CD4-positive, CD25-positive, alpha-beta regulatory T cell (primary cell): ENCODE measurements around the gene FMNL1. TPM values are rescaled to one million over a fixed set of nuclear protein-coding genes. Genes with fewer than 3 reads are reported as not detected.

Experiments used
- ATAC-seq, 2 donors: fragments of 150-1000 bp; cut with Tn5 transposase; one replicate each; pipeline ENCODE4 v1.10.0; 2021; ENCODE audit warnings: low read depth in 2 of 2, moderate number of reproducible peaks in 2 of 2, moderate library complexity in 1 of 2
- DNase-seq, 3 donors: peaks; one replicate each; pipeline versions ENCODE4 v3.0.0 to v3.0.0-alpha.2; 2012 to 2022; ENCODE audit warnings: mixed read lengths in 1 of 3
- H3K27ac ChIP-seq: one replicate; pipeline ENCODE4 v1.7.0; 2013; ENCODE audit warnings: mild to moderate bottlenecking, low read length; ENCODE audit not compliant: insufficient read depth, poor library complexity, severe bottlenecking
- H3K27me3 ChIP-seq: one replicate; pipeline ENCODE4 v1.7.0; 2013; ENCODE audit warnings: low read length; ENCODE audit not compliant: control insufficient read depth, insufficient read depth
- H3K36me3 ChIP-seq: one replicate; pipeline ENCODE4 v1.7.0; 2013; ENCODE audit warnings: mild to moderate bottlenecking, low read length, moderate library complexity; ENCODE audit not compliant: control insufficient read depth, insufficient read depth
- H3K4me1 ChIP-seq: 2 replicates; pipeline ENCODE4 v1.7.0; 2013; ENCODE audit warnings: mild to moderate bottlenecking, low read length; ENCODE audit not compliant: insufficient read depth, control insufficient read depth, poor library complexity, severe bottlenecking
- H3K4me3 ChIP-seq: one replicate; pipeline ENCODE4 v1.7.0; 2013; ENCODE audit warnings: low read depth, mild to moderate bottlenecking, low read length, moderate library complexity
- H3K9me3 ChIP-seq, 2 experiments: 1 replicate in 1 of 2; 2 replicates in 1 of 2; pipeline ENCODE4 v1.7.0; 2013; ENCODE audit warnings: low read length in 2 of 2, mild to moderate bottlenecking in 1 of 2, moderate library complexity in 1 of 2; ENCODE audit not compliant: control insufficient read depth in 2 of 2
- H3K27ac Mint-ChIP-seq, 3 donors: one replicate each; pipeline ENCODE4 v1.8.0; 2020 to 2022; ENCODE audit warnings: mild to moderate bottlenecking in 3 of 3, mixed read lengths in 3 of 3, moderate library complexity in 2 of 3
- H3K27me3 Mint-ChIP-seq: one replicate; pipeline ENCODE4 v1.8.0; 2022; ENCODE audit warnings: mild to moderate bottlenecking, mixed read lengths
- H3K36me3 Mint-ChIP-seq: one replicate; pipeline ENCODE4 v1.8.0; 2020; ENCODE audit warnings: mixed read lengths
- H3K4me1 Mint-ChIP-seq, 4 donors: one replicate each; pipeline ENCODE4 v1.8.0; 2020 to 2022; ENCODE audit warnings: mixed read lengths in 4 of 4, mild to moderate bottlenecking in 1 of 4
- H3K4me3 Mint-ChIP-seq, 4 donors: one replicate each; pipeline ENCODE4 v1.8.0; 2020 to 2022; ENCODE audit warnings: mild to moderate bottlenecking in 4 of 4, mixed read lengths in 4 of 4, moderate library complexity in 3 of 4
- H3K9me3 Mint-ChIP-seq, 7 donors: one replicate each; pipeline ENCODE4 v1.8.0; 2020 to 2022; ENCODE audit warnings: mixed read lengths in 7 of 7, mild to moderate bottlenecking in 3 of 7, moderate library complexity in 2 of 7
- polyA plus RNA-seq, 4 donors: library from polyadenylated mRNA; unstranded; fragments of 300-500 nt; fragmentation: Illumina TruSeq; gene quantifications; one replicate each; pipeline ENCODE4 v1.2.3, GENCODE V29; 2021
- total RNA-seq: library from RNA; stranded (reverse); gene quantifications from one replicate; pipeline ENCODE4 v1.2.3, GENCODE V29; 2022

The FMNL1 gene
- total and polyA plus RNA-seq, 5 donors from 2014 or later, result 22.8 to 575 (median 25.8) TPM

DNA sequence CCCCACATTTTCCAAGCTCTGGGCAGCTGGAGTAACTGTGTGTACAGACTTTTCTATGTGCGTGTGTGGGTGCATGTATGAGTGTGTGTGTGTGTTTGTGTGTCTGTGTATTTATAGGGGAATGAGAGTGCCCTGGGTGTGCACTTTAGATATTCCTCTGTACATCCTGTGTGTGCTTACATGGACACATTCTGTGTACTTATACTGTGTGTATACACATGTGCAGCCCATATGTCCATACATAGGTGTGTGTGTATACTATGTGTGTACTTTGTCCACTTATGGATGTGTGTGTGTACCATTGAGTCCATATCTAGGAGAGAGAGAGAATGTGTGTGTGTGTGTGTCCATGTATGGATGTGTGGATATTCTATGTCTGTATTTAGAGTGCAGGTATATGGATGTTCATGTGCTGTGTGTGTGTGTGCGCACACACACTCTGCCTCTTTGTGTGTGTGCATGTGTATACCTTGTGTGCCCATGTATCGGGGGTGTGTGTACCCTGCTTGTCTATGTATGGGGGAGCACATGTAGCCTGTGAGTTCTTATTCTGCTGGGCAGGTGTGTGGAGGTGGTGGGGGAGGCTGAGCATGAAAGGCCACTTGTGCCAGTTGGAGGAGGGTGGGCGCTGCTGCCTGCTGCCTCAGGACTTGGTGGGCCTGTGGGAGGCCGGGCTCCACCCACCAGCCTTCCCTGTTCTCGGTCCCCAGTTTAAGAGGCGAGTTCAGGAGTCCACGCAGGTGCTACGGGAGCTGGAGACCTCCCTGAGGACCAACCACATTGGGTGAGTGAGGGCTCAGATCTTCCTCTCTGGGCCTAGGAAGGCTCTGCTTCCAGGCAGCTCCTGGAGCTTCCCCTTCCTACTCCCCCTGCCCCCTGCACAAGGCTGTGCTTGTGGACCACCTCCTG lies 11.1 kb downstream of the FMNL1 start:
- Mint-ChIP-seq H3K27me3 (no peaks in the 10 kb centered on the region), H3K4me3 (peak overlapping the region; percentile 43 to 86 (median 54)), H3K36me3 (peaks cover 25% of the 10 kb centered on the region), H3K27ac (peak overlapping the region; percentile 82 to 94 (median 83)), H3K4me1 (peaks cover 5 to 88% (median 46%) of the 10 kb centered on the region in 4 donors), H3K9me3 (no peaks in the 10 kb centered on the region)
- Histone ChIP-seq H3K36me3 (peaks cover 56% of the 10 kb centered on the region), H3K9me3 (no peaks in the 10 kb centered on the region), H3K4me1 (peaks cover 78% of the 10 kb centered on the region), H3K27ac (peak overlapping the region; percentile 98), H3K27me3 (no peaks in the 10 kb centered on the region), H3K4me3 (peak overlapping the region; percentile 13)
- ATAC-seq (no peak), DNase-seq (no peak)

DNA sequence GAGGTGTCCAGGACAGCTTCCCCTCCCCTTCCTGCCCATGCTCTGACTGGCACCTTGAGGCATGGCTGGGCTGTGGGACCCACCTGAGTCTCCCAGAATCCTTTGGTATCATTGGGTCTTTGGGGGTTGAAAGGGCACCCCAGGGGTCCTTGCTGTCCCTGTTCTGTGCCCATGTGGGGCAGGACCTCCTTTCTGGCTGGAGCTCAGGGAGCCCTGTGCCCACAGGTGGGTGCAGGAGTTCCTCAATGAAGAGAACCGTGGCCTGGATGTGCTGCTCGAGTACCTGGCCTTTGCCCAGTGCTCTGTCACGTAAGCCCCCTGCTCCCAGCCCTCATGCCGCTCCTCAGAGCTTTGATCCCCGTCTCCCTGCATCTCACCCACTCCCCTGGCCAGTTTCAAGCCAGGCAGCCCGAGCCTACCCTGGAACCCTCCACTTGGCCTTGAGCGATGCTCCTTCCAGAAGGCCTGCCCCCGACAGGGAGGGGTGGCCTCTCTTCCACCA lies 11.8 kb downstream of the FMNL1 start:
- Histone ChIP-seq H3K27ac (peak overlapping the region; percentile 98), H3K36me3 (peaks cover 64% of the 10 kb centered on the region), H3K9me3 (no peaks in the 10 kb centered on the region), H3K4me1 (peaks cover 71% of the 10 kb centered on the region), H3K4me3 (no peak overlapping the region), H3K27me3 (no peaks in the 10 kb centered on the region)
- no peak for ATAC-seq
- H3K9me3 Mint-ChIP-seq, result no peaks in the 10 kb centered on the region
- H3K4me1 Mint-ChIP-seq, result peaks cover 5 to 87% (median 45%) of the 10 kb centered on the region in 4 donors
- DNase-seq, result no peak
- H3K36me3 Mint-ChIP-seq, result peaks cover 30% of the 10 kb centered on the region
- peak overlapping the region in 1 of 4 donors; percentile 73 for H3K4me3 Mint-ChIP-seq
- H3K27ac Mint-ChIP-seq, result peak overlapping the region; percentile 72 to 91 (median 82)
- H3K27me3 Mint-ChIP-seq, result no peaks in the 10 kb centered on the region

DNA sequence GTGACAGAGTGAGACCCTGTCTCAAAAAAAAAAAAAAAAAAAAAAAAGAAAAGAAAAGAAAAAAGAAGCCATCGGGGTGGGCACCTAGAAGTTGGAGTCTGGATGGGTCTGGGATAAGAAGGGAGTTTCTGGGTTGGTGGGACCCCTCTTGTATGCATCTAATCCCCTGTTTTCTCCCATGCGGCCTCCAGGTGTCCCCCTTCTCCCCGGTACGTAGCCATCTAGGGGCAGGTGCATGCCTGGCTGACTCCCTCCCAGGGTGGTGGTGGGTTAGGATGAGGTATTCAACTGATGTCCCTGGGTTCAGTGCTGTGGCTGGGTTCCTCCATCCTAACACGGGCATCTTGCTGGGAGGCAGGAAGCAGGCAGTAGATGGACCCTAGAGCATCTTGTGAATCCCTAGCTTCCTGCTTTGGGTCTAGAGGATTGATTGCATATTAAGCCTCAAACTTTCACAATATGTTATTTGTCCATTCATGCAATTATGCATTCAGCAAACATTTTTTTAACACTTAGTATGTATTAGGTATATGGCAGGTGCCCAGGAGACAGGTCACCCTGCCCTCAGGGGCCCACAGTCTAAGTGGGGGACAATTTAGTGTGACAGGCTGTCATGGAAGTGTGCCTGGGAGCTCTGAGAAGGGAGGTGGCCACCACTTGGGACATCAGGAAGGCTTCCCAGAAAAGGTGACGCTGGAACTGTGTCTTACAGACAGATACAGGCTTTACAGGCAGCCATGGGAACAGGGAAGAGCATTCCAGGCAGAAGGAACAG lies 13.1 kb downstream of the FMNL1 start:
- Mint-ChIP-seq H3K36me3 (peaks cover 43% of the 10 kb centered on the region), H3K27ac (peak overlapping the region; percentile 76 to 92 (median 91)), H3K9me3 (no peaks in the 10 kb centered on the region), H3K4me1 (peaks cover 5 to 73% (median 46%) of the 10 kb centered on the region in 4 donors), H3K27me3 (no peaks in the 10 kb centered on the region), H3K4me3 (peak overlapping the region in 3 of 4 donors; percentile 25 to 73 (median 55))
- peak in 2 of 3 donors; percentile 51 to 63 for DNase-seq
- no peaks in the 10 kb centered on the region for H3K9me3 ChIP-seq
- no peaks in the 10 kb centered on the region for H3K27me3 ChIP-seq
- H3K4me3 ChIP-seq, result peak overlapping the region; percentile 26
- H3K27ac ChIP-seq, result peak overlapping the region; percentile 68
- H3K36me3 ChIP-seq, result peaks cover 77% of the 10 kb centered on the region
- ATAC-seq, result peak; percentile 33 to 64
- H3K4me1 ChIP-seq, result peaks cover 57% of the 10 kb centered on the region

DNA sequence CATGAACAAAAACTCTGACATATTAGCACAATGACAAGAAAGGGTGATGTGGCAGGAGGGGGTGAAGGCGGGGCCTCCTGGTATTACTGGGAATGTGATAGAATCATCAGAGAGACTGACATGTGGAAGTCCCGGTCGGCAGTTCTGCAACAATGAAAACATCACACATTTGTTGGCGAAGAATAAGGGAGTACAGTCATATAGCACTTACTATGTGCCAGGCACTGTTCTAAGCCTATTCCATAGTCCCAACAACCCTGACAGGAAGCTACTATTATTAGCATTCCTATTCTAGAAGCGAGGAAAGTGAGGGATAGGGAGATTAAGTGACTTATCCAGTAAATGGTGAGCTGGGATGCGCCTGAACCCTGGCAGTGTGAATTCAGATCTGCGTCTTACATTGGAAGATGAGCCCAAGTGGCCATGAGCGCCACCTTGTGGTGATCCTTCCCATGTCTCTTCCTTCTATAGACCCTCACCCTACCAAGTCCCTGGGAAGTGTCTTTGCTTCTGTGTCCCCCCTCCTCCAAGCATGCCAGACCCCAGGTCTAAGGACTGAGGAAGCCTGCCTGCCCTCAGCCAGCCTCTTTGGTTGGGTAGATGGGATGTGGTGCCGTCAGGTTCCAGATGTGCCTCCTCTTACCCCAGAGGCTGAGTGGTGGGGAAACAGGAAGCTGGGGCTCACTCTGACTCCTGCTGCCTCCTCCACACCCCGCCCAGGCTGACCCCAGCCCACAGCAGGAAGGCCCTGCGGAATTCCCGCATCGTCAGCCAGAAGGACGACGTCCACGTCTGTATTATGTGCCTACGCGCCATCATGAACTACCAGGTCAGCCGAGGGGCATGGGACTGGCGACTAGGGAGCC lies 14.0 kb downstream of the FMNL1 start:
- peaks cover 81% of the 10 kb centered on the region for H3K36me3 ChIP-seq
- H3K4me3 Mint-ChIP-seq, result peak overlapping the region in 3 of 4 donors; percentile 25 to 73 (median 38)
- peaks cover 49% of the 10 kb centered on the region for H3K4me1 ChIP-seq

DNA sequence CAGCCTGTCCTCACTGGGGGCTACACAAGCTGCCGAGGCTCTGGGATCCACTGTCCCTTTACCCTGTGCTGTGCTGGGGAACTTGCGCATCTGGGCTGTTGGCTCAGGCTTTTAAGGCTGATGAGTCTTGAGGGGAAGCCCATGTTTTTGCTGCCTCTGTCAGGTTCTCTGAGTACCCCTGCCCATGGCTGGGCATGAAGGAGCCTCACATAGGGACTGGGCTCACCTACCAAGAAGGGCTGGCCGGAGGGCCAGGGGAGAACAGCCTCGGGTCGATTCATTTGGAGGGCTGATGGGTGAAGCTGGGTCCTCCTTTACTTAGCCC lies 14.6 kb downstream of the FMNL1 start:
- DNase-seq, result no peak
- H3K9me3 ChIP-seq, result no peaks in the 10 kb centered on the region
- Mint-ChIP-seq H3K9me3 (no peaks in the 10 kb centered on the region), H3K36me3 (peaks cover 46% of the 10 kb centered on the region), H3K27ac (no peak overlapping the region), H3K27me3 (no peaks in the 10 kb centered on the region), H3K4me3 (no peak overlapping the region), H3K4me1 (peaks cover 5 to 61% (median 42%) of the 10 kb centered on the region in 4 donors)
- H3K4me1 ChIP-seq, result peaks cover 43% of the 10 kb centered on the region
- no peak for ATAC-seq
- H3K27ac ChIP-seq, result peak overlapping the region; percentile 68
- H3K36me3 ChIP-seq, result peaks cover 82% of the 10 kb centered on the region
- H3K4me3 ChIP-seq, result no peak overlapping the region
- no peaks in the 10 kb centered on the region for H3K27me3 ChIP-seq

More for the DNA sequence above, 14.0 kb downstream of the FMNL1 start:
- no peaks in the 10 kb centered on the region for H3K9me3 ChIP-seq
- ATAC-seq (peak; percentile 57 to 64), DNase-seq (peak; percentile 67 to 87 (median 78))
- peak overlapping the region; percentile 68 for H3K27ac ChIP-seq
- Mint-ChIP-seq H3K27me3 (no peaks in the 10 kb centered on the region), H3K27ac (peak overlapping the region; percentile 76 to 92 (median 83)), H3K9me3 (no peaks in the 10 kb centered on the region), H3K36me3 (peaks cover 46% of the 10 kb centered on the region), H3K4me1 (peaks cover 5 to 65% (median 43%) of the 10 kb centered on the region in 4 donors)
- no peaks in the 10 kb centered on the region for H3K27me3 ChIP-seq
- peak overlapping the region; percentile 26 for H3K4me3 ChIP-seq

DNA sequence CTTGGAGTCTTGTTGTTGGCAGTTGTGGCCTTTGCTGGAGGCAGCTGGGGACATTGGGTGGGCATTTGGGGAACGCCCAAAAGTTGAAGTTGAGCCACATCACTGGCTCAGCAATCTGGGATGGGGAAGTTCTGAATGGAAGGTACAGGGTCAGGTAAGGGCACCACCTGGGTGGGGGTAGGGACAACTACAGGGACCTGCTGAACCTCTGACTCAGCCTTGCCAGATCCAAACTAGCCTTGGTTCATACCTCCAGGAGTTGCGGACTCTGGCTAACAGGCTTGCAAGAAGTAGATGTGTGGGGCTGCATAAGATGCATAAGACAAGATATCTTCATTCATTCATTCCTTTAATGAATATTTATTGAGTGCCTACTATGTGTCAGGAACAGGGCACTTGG lies 16.0 kb downstream of the FMNL1 start:
- ATAC-seq (no peak), DNase-seq (no peak)
- peak overlapping the region in 1 of 4 donors; percentile 80 for H3K4me3 Mint-ChIP-seq
- Histone ChIP-seq H3K9me3 (no peaks in the 10 kb centered on the region), H3K27ac (peak overlapping the region; percentile 39), H3K27me3 (no peaks in the 10 kb centered on the region), H3K4me3 (no peak overlapping the region), H3K36me3 (peaks cover 83% of the 10 kb centered on the region), H3K4me1 (peaks cover 34% of the 10 kb centered on the region)
- peaks cover 2 to 48% (median 33%) of the 10 kb centered on the region in 4 donors for H3K4me1 Mint-ChIP-seq
- no peaks in the 10 kb centered on the region for H3K9me3 Mint-ChIP-seq
- peak overlapping the region; percentile 83 to 87 (median 84) for H3K27ac Mint-ChIP-seq
- H3K36me3 Mint-ChIP-seq, result peaks cover 47% of the 10 kb centered on the region
- H3K27me3 Mint-ChIP-seq, result no peaks in the 10 kb centered on the region
